Prostate gland (tissue), 2 donors: ENCODE measurements around the gene LTBP3.

Experiments
- CTCF ChIP-seq, 4 experiments: fragments of 200-600 bp in 2 of 4; fragments of 450-650 bp in 2 of 4; sonication (generic) in 2 of 4; IDR thresholded peaks; 1 replicate in 3 of 4; 2 replicates in 1 of 4; pipeline ENCODE4 v1.5.1; 2016 to 2019; ENCODE audit warnings: antibody characterized with exemption in 4 of 4, mild to moderate bottlenecking in 2 of 4, moderate library complexity in 2 of 4
- POLR2A ChIP-seq: fragments of 450-650 bp; IDR thresholded peaks from one replicate; pipeline ENCODE4 v1.6.1; 2016; ENCODE audit warnings: antibody characterized with exemption, mild to moderate bottlenecking

- TF ChIP-seq CTCF (IDR thresholded peaks at IDR 0.05) (no peak), POLR2A (no peak)
These were observed 4.7 kb downstream of the LTBP3 start for GRCh38 chr11:65553301-65554001.
